ENCODE results near the gene SCARF1.

The SCARF1 gene

DNA sequence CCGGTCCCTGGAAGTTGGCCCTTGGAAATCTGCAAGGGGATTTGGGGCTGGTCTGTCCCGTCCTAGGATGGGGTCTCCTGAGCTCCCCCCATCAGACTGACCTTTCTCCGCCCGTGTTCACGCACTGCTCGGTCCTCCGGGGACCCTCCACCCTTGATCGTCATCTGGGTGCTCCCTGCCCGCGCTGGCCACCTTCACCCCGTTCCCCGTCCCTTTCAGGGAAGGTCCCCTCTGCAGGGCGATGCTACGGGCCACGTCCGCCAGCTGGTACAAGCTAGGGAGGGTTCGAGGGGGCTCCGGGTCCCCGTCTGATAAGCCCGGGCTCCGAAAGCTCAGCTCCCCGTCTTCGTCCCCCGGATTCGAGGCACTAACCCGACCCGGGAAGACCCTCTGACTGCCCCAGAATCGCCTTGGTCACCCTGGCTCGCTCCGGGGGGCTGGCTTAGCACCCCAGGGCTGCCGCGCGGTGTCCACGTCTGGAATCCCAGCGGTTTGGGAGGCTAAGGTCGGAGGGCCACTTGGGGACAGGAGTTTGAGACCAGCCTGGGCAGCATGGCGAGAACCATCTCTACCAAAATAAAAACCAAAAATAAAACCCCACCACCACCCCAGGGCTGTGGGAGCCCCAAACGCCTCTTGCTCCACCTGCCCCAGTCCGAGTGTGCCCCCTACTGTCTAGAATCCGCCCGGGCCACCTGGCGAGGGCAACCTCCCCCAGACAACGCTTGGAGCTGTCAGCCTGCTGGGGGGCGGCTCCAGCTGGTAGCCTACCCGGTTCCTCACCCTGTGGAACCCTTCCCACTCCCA is 15.8 kb downstream of the SCARF1 start:
- DNase-seq (ENCODE audit: low read depth, low spot score), result peak; percentile 50

DNA sequence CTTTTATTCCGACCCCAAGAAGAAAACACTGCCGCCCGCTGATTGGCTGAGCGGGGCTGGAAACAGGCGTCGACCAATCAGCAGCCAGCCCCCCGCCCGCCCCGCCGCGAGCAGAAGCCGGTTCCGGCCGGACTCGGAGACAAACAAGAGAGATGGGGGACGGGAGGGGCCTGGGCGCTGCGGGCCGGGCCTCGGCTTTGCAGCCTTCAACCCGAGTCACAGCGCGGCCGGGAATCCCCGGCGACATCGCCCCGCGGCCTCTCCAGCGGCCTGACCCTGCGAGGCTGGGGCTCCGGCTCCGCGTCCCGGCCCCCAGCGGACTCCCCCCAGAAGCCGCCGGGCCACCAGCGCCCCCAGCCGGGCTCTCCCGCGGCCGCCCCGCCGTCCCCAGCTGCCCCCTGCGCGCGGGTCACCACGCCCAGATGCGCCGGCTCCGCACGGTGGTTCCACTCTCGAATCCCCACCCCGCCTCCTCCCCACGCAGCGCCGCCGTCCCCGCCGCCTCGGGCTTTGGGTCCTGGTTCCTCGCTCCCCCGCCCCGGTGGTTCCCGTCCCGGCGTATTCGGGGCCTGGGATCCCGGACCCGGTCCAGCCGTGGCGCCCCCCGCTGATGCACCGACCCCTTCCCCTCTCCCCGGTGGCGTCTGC is 16.6 kb downstream of the SCARF1 start:
- peak; percentile 76 for DNase-seq (ENCODE audit: low read depth, low spot score)

DNA sequence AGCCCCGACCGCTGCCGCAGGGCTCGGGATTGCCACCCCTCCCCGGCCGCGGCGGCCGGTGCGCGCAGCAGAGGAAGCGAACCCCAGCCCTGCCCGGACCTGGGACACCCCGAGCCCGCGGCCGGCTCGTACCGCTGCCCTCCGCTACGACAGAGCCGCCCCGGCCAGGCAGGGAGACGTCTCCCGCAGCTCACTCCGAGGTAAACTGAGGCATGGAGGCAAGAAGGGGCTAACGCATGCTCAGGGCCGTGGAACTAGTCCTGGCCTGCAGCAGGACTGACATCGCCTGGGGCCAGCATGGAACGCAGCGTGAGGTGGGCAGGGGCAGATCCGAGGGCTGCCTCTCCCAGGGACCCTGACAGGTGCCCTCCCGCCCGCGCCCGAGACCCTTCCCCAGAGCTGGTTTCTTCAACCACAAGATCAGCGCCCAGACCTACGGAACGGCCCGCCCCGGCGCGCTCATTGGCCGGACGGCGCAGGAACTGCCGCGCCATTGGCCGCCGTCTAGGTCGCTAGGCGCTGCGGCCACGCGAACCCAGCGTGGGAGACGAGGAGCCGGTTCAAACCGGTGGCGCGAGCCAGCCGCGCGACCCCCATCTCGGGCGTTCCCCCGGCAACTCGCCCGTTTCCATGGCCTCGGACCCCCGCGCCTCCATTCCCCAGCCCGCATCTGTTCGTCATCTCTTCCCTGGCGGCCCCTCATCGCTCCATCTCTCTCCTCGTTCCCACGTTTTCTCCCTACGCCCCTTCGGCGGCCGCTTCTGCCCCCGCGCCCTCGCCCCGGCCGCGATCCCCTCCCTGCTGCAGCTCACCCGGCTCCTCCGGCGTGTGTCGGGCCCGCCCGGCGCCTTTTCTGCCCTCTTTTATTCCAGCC is 17.3 kb downstream of the SCARF1 start, which contains the start of gene SLC43A2:
SLC43A2 (minus strand) TSS at position 853 of the 874 bp plus-strand sequence. CDS start 960 bp downstream, outside the sequence.
- peak; percentile 52 for DNase-seq (ENCODE audit: low read depth, low spot score)

DNA sequence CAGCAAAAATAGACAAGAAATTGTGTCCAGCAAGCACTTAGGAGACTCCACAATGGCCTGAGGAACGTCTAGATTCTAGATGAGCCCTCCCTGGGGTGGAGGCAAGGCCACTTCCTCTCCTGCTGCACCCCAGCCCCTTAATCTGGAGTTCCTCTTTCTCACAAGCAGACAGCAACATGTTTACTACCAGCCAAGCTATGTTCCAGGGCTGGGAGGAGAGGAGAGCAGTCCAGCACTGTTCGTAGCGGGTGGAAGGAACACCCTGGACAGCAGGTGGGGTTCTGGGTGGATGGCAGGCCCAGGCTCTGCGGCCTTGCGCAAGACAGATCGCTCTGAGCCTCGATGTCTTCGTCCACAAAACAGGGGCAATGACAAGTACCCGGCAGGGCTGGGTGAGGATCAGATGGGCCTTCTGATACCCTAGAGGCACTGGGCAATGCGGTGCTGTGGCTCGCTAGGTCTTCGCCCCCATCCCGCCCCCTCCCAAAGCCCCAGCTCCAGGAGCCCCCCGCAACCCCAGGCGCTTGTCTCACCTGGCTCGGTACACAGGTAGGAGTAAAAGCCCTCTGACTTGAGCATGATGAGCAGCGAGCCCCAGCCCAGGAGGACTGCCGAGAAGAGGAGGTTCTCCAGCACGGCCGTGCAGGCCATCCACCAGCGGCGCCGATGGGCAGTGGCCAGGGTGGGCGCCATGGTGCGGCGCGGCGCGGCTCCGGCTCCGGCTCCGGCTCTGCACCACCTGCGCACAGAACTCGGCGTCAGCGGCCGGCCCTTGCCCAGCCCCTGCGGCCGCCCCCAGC is 18.1 kb downstream of the SCARF1 start:
- DNase-seq (ENCODE audit: low read depth, low spot score), result no peak

DNA sequence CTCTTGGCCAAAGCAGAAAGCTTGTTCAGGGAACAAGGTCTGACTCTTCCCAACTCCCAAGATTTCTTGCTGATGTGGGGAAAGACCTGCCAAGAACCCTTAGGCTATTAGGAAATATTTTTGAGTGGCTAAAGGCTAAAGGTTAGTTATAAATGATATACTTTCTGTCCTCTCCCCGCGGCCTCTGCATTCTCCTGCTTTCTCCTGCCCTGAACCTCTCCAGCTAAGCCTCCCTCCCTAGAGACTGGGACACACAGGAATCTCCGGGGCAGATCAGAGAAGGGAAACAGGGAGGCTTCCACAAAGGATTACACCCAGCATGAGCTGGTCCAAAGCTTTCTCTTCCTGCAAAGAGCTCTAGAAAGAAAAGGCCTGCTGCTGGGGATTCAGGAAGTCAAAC is 19.2 kb downstream of the SCARF1 start:
- DNase-seq (ENCODE audit: low read depth, low spot score), result no peak

DNA sequence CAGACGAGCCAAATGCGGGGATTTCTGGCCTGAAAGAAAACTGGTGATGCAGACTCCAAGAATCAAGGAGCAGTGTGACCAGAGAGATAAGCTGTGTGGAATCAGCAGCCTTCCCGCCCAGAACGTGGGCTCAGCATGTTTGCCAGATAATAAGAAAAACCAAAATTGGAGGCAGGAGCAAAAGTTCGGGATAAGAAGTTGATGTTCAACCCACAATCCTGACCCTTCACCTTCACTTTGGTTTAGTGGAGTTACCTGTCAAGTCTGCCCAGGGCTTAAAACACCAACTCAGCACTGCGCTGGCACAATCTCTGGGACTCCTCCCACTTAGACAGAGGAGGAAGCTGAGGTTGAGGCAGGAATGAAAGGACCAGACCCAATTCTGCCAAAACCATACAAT is 20.0 kb downstream of the SCARF1 start:
- no peak for DNase-seq (ENCODE audit: low read depth, low spot score)

DNA sequence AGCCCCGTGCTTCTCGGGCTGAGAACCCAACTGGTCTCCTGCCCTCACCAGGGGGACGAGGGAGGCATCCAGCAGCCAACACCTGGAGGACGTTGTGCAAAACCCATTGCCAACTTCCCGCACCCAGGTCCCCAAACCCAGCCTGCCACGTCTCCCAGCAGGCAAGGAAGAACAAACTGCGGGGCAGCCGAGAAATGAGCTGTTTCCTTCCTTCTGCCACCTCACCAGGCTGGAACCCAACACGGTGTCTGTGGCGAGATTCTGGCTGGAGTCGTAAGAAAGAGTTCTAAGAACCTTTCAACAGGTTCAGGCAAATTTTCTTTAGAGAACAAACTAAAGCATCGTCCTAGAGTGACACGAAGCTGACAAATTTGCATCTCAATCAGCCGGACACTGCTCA is 20.5 kb downstream of the SCARF1 start:
- DNase-seq (ENCODE audit: low read depth, low spot score), result no peak

DNA sequence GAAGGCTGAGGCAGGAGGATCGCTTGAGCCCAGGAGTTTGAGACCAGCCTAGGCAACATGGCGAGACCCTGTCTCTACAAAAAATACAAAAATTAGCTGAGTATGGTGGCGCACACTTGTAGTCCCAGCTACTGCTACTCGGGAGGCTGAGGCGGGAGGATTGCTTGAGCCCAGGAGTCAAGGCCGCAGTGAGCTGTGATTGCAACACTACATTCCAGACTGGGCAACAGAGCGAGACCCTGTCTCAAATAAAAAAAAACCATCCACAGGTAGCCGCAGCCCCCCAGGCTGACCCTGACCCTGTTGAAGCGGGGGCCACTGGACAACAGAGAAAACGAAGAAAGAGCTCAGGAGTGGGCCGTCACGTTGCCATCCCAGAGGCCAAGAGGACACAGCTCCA is 20.9 kb downstream of the SCARF1 start:
- no peak for DNase-seq (ENCODE audit: low read depth, low spot score)

DNA sequence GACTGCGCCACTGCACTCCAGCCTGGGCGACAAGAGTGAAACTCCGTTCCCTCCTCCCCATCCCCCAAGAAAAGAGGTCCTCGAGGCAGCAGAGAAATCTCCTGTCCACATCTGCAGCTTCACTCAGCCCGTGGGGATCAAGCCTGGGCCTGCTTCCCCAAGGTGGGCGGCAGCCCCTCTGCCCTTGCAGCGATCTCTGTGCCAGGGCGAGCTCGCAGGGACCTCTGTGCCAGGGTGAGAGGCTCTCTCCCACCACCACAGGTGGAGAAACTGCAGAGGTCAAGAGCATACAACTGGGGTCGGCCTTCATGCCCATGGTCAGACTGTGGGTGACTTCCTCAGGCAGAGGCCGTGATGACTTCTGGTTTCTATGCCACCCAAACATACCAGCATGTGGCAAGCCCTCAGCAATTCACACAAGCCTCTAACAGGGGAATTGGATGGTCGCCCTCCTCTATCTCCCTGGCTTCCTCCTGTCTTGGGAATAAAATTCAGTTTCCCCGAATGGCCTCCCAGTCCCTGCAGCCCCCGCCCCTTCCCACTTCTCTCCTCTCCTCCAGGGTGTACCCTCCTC is 22.4 kb downstream of the SCARF1 start:
- DNase-seq (ENCODE audit: low read depth, low spot score), result no peak

DNA sequence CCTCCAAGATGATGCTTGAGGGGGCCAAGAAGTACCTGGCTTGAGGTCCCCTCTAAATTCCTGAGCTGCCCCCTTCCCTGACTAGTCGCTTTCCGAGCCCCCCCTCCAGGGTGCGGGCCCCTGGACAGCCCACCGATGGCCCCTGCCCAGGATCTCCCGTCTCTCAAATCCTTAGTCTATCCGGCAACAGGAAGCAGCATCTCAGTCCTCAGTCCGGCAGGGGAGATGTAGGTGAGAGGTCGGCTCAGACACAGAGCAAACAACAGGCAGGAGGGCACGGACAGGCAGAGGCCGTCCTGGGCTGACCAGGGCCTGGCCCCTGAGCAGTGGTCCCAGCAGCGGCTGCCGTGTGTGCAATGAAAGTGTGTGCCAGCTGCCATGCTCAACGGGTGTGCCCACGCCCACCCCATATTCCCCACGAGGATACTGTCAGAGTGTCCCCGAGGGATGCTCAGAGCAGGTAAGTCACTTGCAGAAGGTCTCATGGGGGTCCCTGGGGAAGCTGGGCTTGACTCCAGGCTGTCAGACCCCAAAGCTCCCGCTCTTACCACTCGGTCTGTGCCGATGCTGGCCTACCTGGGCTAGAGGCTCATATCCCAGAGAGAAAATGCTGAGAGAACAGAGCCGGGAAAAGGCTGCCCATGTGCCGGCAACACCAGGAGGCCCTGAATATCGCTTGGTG is 24.1 kb downstream of the SCARF1 start:
- no peak for DNase-seq (ENCODE audit: low read depth, low spot score)

DNA sequence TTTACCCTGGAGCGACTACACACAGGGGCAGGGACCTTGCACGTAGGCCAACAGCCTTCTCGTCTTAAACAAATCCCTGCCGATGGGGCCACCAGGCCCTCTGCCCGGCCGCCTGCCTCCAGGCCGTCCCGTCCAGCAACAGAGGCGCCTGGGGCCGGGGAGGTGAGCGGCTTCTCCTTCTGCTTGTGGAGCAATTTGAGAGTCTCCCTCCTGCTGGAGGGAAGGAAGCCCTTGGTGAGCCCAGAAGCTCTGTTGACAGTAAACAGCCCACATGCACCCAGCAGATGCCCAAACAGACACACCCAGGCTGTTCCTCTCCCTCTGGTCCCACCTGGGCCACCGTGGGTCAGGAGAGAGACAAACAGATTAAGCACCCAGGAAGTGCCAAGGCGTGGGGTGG is 25.0 kb downstream of the SCARF1 start:
- DNase-seq (ENCODE audit: low read depth, low spot score), result no peak

DNA sequence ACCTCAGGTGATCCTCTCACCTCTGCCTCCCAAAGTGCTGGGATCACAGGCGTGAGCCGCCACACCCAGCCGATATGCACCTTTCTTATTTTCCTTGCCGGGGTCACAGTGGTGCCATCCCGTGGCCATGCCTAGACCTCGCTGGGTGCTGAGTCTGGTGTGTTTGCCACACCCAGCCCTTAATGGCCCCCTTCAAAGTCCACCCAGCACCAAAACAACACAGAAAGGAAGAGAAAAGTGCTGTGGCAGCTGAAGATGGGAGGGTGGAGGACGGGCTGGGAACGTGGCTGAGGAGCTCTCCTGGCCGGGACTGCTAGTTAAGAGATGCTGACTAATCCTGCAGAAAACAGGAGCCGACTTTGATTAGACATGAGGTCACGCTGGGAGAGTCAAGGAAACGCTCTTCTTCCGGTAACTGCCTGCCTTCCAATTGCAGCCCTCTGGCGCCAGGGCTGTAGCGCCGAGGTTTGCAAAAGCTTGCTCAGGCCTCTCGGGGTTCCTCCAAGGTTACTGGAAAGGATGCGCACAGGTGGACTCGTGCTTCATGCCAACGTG is 27.8 kb downstream of the SCARF1 start:
- DNase-seq (ENCODE audit: low read depth, low spot score), result no peak

DNA sequence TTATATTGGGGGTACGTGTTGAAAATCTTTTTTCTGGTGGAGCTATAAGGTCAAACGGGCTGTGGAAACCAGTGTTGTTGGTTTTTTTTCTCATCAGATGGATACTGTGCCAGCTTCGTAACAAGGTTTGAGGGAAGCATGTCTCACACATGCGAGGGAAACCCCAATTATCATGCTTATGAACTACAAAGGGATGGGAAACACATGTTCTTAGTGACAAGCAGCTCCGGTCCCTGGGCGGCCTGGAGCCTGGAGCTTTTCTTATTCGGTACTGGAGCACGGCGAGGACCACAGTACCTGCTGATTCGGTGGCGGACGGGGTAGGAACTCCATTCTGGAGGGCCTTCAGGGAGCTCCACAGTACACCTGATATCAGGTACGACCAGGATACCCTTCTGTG is 29.4 kb downstream of the SCARF1 start:
- no peak for DNase-seq (ENCODE audit: low read depth, low spot score)

DNA sequence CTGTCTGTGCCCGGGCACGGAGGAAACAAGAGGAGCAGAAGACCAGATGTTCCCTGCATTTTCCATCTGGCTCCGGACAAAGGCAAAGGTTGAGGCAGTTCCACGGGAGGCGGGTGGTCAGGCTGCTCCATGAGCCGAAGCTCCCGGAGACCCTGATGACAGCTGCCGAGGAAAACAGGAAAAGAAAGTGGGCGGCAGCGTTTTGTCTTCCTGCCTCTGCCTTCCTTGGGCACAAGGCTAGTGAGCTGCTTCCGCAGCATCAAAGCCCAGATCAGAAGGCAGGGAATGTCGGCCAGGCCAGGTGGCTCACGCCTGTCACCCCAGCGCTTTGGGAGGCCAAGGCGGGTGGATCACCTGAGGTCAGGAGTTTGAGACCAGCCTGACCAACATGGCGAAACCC is 33.1 kb downstream of the SCARF1 start:
- DNase-seq (ENCODE audit: low read depth, low spot score), result no peak

DNA sequence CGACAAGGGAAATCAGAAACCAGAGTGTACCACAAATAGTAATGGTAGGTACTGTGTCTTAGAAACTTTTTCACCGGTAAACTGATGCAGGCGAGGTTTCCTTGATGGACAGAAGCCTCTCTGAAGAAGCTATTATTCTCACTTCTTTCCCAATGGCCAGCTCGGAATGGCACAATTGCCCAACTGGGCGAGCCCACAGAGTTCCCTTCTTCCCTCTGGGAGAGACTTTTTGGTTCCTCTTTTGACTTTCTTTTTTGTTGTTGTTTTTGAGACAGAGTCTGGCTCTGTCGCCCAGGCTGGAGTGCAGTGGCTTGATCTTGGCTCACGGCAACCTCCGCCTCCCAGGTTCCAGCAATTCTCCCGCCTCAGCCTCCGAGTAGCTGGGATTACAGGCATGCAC is 33.8 kb downstream of the SCARF1 start:
- no peak for DNase-seq (ENCODE audit: low read depth, low spot score)

DNA sequence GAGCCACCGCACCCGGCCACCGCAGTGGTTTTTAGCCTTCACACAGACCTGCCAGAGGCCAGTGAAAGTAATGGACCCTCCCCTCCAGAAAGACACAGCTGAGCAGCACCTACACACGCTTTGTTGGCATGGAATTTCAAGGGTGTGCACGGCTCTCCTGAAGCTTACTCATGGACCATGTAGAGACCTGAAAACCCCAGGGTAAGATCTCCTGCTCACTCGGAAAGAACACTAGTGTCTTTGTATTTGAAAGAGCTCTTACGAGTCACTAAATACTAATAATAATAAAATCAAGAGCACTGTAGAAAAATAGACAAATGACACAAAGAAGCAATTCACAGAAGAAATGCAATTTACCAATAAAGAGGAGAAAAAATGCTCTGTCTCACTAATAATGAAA is 36.9 kb downstream of the SCARF1 start:
- no peak for DNase-seq (ENCODE audit: low read depth, low spot score)

DNA sequence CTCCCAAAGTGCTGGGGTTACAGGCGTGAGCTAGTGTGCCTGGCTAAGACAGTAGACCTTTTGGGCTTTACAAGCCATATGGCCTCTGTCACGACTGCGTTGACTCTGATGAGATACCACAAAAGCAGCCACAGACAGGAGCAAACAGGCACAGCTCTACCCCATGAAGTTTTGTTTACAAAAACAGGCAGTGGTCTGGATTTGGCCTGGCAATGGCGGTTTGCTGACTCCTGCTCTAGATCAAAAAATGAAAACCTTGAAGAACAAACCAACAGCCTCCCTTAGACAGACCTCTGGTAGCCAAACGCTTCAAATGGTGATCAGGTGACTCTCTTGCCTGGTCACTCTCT is 37.6 kb downstream of the SCARF1 start:
- DNase-seq (ENCODE audit: low read depth, low spot score), result no peak

DNA sequence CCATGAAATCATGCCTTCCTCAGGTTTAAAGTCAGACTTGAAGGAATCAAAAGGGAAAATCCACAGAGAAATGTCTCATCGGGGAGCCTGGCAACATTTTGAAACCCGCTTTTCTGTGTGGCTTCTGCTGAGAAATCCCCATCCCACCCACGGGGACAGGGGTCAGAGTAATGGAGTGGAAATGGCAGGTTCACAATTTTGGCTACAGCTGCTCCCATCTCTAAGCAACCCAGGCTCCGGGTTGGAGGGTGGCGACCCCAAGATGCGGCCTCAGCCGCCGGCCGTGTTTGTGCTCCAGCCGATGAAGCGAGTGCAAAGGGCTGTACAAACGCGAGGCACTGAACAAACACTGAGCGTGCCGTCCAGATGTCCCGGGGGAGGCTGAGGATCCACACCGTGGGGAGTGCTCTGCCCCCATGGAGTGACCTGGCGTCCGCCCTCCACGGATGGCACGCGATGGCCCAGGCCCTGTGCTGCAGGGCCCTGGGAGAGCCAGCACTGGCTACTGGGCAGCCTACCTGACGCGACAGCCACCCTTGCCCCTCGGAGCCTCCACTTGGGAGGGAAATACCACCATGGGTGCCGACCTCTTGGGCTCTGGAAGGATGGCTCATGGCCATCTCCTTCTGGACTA is 39.1 kb downstream of the SCARF1 start:
- no peak for DNase-seq (ENCODE audit: low read depth, low spot score)

DNA sequence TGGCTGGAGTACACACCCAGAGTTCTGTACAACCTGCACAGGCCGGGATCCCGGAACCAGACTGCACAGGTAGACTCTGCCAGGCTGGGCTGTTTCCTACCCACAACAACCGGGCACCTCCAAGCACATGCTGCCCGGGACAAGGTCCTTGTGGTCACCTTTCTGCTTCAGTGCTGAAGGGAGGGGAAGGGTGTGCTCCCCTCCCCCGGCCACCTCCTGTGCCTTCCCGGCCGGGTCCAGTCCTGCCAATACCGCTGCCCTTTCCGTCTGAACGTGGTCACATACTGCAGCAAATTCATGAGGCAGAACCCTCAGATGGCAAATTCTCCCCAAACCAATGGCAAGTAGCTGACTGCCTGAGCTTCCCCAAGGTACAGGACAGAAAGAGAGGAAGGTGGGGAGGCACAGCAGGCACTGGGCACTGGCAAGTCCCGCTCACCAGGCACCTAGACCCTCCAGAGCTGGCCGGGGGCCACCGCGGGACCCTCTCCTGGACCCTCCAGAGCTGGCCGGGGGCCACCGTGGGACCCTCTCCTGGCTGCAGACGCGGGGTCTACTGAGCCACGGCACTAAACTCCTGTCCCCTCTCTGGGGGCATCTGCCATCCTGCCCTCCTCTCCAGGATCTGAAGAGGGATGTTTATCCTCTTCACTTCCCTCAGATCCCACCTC is 39.7 kb downstream of the SCARF1 start:
- DNase-seq (ENCODE audit: low read depth, low spot score), result no peak

All from activated CD4-positive, CD25-positive, alpha-beta regulatory T cell treated with anti-CD3 and anti-CD28 coated beads, Interleukin-2, amount 50 U/mL, for 16 hours (primary cell).